GM12864 (cell line): ENCODE measurements around the gene L3MBTL3.
A peak's percentile ranks its signal among the peaks of the same experiment; 100 is the strongest.
"Not testable (repeated sequence)": the region's sequence is repeated elsewhere in the genome, so short reads cannot be mapped to it uniquely, and the experiment has no call there.

Experiments used
- DNase-seq: peaks from one replicate; pipeline ENCODE4 v3.0.0-alpha.2; 2011; ENCODE audit warnings: low read depth
- H3K4me3 ChIP-seq: 2 replicates; pipeline ENCODE4 v1.5.1; 2011; ENCODE audit warnings: mild to moderate bottlenecking, low read depth, low read length, control low read depth
- TF ChIP-seq, protein P1 (sequence below): IDR thresholded peaks from 2 replicates; pipeline ENCODE4 v1.5.1; 2011; ENCODE audit warnings: low read depth, mild to moderate bottlenecking, moderate library complexity, low read length, control low read depth, inconsistent platforms; ENCODE audit errors: missing control alignments

L3MBTL3 gene

DNA sequence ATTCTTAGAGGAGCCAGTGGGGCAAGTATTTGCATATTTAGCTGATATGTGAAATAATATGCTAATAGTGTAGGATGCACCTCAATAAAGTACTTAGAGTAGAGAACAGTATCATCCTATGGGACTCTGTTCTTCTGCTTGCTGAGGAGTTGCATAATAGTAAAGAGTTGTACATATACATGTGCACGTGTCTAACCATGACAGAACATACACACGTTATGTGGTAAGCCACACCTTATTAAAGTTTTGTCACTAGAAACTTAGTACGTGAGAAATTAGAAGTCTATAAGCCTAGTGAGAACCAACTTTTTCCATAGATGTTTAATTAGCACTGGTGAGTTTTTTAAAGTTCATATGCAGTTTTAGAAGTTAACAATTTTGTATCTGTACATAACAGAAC, 80.7 kb downstream of the L3MBTL3 start:
- DNase-seq = no peak
- no peak overlapping the region for H3K4me3 ChIP-seq
- TF ChIP-seq, protein P1, sequence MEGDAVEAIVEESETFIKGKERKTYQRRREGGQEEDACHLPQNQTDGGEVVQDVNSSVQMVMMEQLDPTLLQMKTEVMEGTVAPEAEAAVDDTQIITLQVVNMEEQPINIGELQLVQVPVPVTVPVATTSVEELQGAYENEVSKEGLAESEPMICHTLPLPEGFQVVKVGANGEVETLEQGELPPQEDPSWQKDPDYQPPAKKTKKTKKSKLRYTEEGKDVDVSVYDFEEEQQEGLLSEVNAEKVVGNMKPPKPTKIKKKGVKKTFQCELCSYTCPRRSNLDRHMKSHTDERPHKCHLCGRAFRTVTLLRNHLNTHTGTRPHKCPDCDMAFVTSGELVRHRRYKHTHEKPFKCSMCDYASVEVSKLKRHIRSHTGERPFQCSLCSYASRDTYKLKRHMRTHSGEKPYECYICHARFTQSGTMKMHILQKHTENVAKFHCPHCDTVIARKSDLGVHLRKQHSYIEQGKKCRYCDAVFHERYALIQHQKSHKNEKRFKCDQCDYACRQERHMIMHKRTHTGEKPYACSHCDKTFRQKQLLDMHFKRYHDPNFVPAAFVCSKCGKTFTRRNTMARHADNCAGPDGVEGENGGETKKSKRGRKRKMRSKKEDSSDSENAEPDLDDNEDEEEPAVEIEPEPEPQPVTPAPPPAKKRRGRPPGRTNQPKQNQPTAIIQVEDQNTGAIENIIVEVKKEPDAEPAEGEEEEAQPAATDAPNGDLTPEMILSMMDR = no peak

DNA sequence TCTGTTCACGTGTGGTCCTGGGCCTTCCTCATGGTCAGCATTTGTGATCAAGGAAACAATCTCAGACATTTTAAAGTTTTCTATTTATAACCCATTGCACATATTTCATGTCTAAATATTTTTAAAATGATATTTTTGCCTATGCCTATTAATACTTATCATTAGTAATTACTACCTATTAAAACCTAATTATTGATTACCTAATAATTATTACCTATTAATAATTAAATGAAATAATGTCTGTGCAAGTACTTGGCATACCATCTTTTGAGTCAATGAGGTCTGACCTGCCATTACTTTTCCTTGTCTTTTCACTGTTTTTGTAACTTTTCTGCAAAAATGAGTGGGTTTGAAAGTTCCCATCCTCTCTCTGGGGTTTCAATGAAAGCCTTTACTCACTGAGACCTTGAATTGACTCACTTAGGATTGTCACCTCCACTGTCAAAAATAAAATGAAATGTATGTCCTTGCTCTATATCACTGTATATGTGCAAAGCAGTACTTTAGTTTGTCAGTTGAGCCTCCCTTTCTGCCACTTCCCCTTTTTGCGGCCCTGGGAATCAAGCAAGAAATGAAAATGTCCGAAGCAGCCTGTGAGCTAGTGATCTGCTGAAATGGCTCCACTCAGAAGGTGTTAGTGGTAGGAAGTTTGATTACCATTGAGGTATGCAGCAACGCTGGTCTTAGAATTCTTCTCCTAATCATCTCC, 87.8 kb downstream of the L3MBTL3 start:
- DNase-seq = peak; percentile 42
- TF ChIP-seq, protein P1 = no peak
- H3K4me3 ChIP-seq = no peak overlapping the region

DNA sequence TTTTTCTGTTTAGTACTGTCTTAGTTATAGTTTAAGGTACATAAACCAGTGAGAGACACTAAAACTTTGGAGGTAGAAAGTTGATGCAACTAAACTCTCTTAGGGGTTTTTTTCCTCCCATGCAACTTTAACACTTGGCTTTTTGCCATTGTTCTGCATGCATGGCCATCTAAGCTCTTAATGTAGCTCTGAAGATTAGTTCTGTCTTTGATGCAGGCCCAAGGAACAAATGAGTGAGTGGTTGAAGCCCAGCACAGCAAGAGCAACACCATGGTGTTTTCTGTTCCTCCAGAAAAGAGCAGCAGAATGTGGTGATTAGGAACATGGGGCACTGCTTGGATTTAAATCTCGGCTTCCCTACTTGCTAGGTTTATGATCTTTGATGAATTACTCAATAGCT, 89.3 kb downstream of the L3MBTL3 start:
- DNase-seq = no peak
- TF ChIP-seq, protein P1 = no peak
- no peak overlapping the region for H3K4me3 ChIP-seq

DNA sequence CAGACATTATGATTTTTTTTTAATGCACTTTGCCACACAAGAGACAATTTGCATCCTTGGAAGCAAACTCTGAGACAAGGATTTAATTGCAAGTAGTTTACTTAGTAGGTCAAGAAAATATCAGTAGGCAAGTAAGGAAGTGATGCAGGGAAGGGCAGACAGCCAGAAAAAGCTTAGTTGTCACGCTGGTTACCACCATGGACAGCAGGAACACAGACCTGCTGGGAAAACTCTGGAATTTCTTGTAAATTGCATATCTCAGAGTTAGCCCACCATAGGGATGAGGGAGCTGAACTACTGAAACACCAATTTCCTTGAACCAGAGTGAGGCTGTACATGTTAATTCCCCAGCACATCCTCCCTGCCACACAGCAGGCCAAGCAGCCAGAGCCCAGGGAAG, 92.7 kb downstream of the L3MBTL3 start:
- TF ChIP-seq, protein P1 = no peak
- no peak overlapping the region for H3K4me3 ChIP-seq
- no peak for DNase-seq

DNA sequence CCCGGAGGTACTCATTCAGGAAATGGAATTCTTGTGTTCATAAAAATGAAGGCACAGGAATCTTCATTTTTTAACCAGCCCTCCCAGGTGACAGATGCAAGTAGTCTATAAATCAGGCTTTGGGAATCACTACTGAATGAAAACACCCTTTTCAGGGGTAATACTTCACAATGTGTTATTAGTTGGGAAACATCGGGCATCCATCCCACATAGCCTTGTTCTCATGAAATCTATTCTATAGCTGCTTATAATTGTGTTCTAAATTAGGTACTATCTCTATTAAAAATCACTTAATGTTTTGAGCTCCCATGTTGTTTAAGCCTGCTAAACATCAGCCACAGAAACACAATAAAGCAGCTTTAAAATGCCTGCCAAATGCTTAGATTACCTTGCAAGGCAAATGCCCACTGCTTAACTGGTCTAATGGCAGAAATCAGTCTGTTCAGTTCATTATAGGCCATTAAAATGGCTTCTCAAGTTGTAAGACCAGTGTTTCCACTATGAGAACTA, 94.9 kb downstream of the L3MBTL3 start:
- no peak overlapping the region for H3K4me3 ChIP-seq
- TF ChIP-seq, protein P1 = no peak
- no peak for DNase-seq

DNA sequence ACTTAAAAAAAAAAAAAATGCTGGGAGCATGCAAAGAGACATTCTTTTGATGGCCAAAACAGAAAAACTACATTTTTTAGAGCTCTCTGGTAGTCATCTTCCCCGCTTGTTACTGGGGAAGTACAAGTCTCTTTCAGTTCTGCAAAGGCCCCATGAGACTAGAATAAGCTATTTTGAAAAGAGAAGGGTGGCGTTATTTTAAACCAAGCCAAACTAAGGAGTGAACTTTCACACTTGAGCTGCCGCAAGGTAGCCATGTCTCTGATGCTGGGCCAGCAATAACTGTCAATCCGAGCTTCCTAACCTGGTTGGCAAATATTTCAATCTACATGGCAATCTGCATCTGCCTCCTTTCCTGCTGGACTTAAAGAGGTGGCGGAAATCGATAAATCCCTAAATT, 96.7 kb downstream of the L3MBTL3 start:
- TF ChIP-seq, protein P1 = no peak
- no peak overlapping the region for H3K4me3 ChIP-seq
- DNase-seq = peak; percentile 80

DNA sequence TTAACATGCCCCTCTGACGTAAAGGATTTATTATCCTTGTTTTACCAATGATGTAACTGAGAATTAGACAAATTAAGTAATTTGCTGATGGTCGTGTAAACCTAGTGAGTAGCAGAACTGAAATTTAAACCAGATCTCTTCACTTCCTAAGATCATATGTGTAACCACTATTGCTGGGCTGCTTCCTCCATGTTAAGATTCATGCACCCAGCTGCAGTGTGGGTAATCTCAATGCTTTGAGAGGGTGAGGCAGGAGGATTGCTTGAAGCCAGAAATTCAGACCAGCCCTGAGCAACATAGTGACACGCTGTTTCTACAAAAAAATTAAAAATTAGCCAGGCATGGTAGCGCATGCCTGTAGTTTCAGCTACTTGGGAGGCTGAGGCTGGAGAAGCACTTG, 97.9 kb downstream of the L3MBTL3 start:
- TF ChIP-seq, protein P1 = no peak
- peak; percentile 51 for DNase-seq
- no peak overlapping the region for H3K4me3 ChIP-seq

DNA sequence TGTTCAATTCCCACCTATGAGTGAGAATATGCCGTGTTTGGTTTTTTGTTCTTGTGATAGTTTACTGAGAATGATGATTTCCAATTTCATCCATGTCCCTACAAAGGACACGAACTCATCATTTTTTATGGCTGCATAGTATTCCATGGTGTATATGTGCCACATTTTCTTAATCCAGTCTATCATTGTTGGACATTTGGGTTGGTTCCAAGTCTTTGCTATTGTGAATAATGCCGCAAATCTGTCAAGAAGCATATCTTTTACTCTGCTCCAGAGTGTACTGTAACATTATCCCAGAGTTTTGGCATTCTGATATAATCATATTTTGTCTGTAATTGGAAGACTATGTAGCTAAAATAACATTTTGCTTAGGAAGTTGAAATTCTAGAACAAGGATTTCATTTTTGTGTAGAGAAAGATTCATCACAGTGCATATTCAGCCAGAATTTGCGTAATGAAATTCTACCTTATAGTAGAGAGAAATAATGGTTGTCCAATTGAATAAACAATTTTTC, 98.9 kb downstream of the L3MBTL3 start:
- not testable (repeated sequence) for H3K4me3 ChIP-seq, DNase-seq
